Upper lobe of left lung (tissue), 6 donors: ENCODE measurements around the gene GALR1. TPM values are rescaled to one million over a fixed set of nuclear protein-coding genes. Genes with fewer than 3 reads are reported as not detected.

ENCODE experiments used
- ATAC-seq, 2 donors: fragments of 200-7000 bp; cut with Tn5 transposase; one replicate each; pipeline ENCODE4 v1.9.1; 2022; ENCODE audit warnings: mild to moderate bottlenecking in 2 of 2, moderate library complexity in 2 of 2; ENCODE audit not compliant: low FRiP score in 2 of 2
- DNase-seq, 2 donors: peaks; one replicate each; pipeline ENCODE4 v3.0.0-alpha.2; 2019 to 2020
- H3K27ac ChIP-seq, 4 donors: fragments of 200-600 bp; sonication (generic); one replicate each; pipeline ENCODE4 v1.5.1; 2016 to 2019
- H3K27me3 ChIP-seq, 4 donors: fragments of 200-600 bp; sonication (generic); one replicate each; pipeline ENCODE4 v1.5.1; 2017 to 2019
- H3K36me3 ChIP-seq, 4 donors: fragments of 200-600 bp; sonication (generic); one replicate each; pipeline ENCODE4 v1.5.1; 2016 to 2019
- H3K4me1 ChIP-seq, 4 donors: fragments of 200-600 bp; sonication (generic); one replicate each; pipeline ENCODE4 v1.5.1; 2018 to 2019
- H3K4me3 ChIP-seq, 4 donors: fragments of 200-600 bp; sonication (generic); one replicate each; pipeline ENCODE4 v1.5.1; 2017 to 2019; ENCODE audit warnings: mild to moderate bottlenecking in 2 of 4, moderate library complexity in 1 of 4
- H3K9me3 ChIP-seq, 4 donors: fragments of 200-600 bp; sonication (generic); one replicate each; pipeline ENCODE4 v1.5.1; 2018 to 2019
- CTCF ChIP-seq, 6 experiments: fragments of 450-650 bp in 4 of 6; fragments of 200-600 bp in 2 of 6; sonication (generic) in 2 of 6; IDR thresholded peaks; one replicate each; pipeline ENCODE4 v1.5.1; 2016 to 2019; ENCODE audit warnings: antibody characterized with exemption in 6 of 6
- EP300 ChIP-seq, 4 donors: sonication (generic); formaldehyde crosslinking; IDR thresholded peaks; one replicate each; pipeline ENCODE4 v1.5.1; 2017; ENCODE audit warnings: antibody characterized with exemption in 4 of 4, control low read depth in 2 of 4
- POLR2A ChIP-seq, 4 donors: fragments of 450-650 bp; IDR thresholded peaks; one replicate each; pipeline ENCODE4 v1.5.1; 2016 to 2017; ENCODE audit warnings: antibody characterized with exemption in 4 of 4, mild to moderate bottlenecking in 2 of 4
- POLR2AphosphoS5 ChIP-seq, 2 donors: sonication (generic); formaldehyde crosslinking; IDR thresholded peaks; one replicate each; pipeline ENCODE4 v1.5.1; 2017; ENCODE audit warnings: antibody characterized with exemption in 2 of 2
- WGBS, 2 donors: methylation state at CpG; one replicate each; pipeline ENCODE4 v1.1.5; 2017 to 2018; 5-methylcytosine and 5-hydroxymethylcytosine counted together
- total RNA-seq, 6 donors: library from RNA; depleted of rRNA in 4 of 6; stranded (reverse); fragments of >200 nt in 4 of 6; gene quantifications; one replicate each; pipeline versions ENCODE4 v1.1.0 to v1.2.1, GENCODE V29; 2016 to 2021
- donor health status: DM: no; HTN: no; CAD: no; lungs with moderate emphysema.
- donor health status: DM: no; HTN: yes; CAD: no; lungs with severe emphysema.

GALR1 gene
- total RNA-seq, 6 donors from 2014 or later = not detected

GRCh38 chr18:77299706-77300105, 50.1 kb downstream of the GALR1 start:
- H3K4me3 ChIP-seq = no peak overlapping the region
- no peak for DNase-seq
- no peaks in the 10 kb centered on the region for H3K27me3 ChIP-seq
- TF ChIP-seq EP300 (IDR thresholded peaks at IDR 0.05) (no peak), CTCF (IDR thresholded peaks at IDR 0.05) (no peak), POLR2AphosphoS5 (IDR thresholded peaks at IDR 0.05) (no peak)
- H3K36me3 ChIP-seq = no peaks in the 10 kb centered on the region
- H3K9me3 ChIP-seq = no peaks in the 10 kb centered on the region
- WGBS, 2 donors = 79 to 88% methylated on average over 6 of the region's 6 CpGs
- no peaks in the 10 kb centered on the region for H3K4me1 ChIP-seq
- no peak for ATAC-seq
- no peak overlapping the region for H3K27ac ChIP-seq

- Histone ChIP-seq H3K4me3 (no peak overlapping the region), H3K4me1 (no peaks in the 10 kb centered on the region), H3K27ac (no peak overlapping the region), H3K27me3 (no peaks in the 10 kb centered on the region), H3K9me3 (no peaks in the 10 kb centered on the region), H3K36me3 (no peaks in the 10 kb centered on the region)
- ATAC-seq (no peak), DNase-seq (no peak)
- TF ChIP-seq EP300 (IDR thresholded peaks at IDR 0.05) (no peak), CTCF (IDR thresholded peaks at IDR 0.05) (no peak), POLR2AphosphoS5 (IDR thresholded peaks at IDR 0.05) (no peak), POLR2A (IDR thresholded peaks at IDR 0.05) (no peak)
- 52 to 56% methylated on average over 7 of the region's 7 CpGs for WGBS, 2 donors
Measured at GRCh38 chr18:77300579-77300978, 50.9 kb downstream of the GALR1 start.

GRCh38 chr18:77304268-77304667, 54.6 kb downstream of the GALR1 start:
- no peaks in the 10 kb centered on the region for H3K27me3 ChIP-seq
- no peak overlapping the region for H3K27ac ChIP-seq
- no peak overlapping the region for H3K4me3 ChIP-seq
- no peaks in the 10 kb centered on the region for H3K4me1 ChIP-seq
- H3K9me3 ChIP-seq = no peaks in the 10 kb centered on the region
- DNase-seq (no peak), ATAC-seq (no peak)
- H3K36me3 ChIP-seq = no peaks in the 10 kb centered on the region
- TF ChIP-seq CTCF (IDR thresholded peaks at IDR 0.05) (no peak), POLR2A (IDR thresholded peaks at IDR 0.05) (no peak), POLR2AphosphoS5 (IDR thresholded peaks at IDR 0.05) (no peak), EP300 (IDR thresholded peaks at IDR 0.05) (no peak)
- WGBS, 2 donors = 81 to 91% methylated on average over 5 to 7 of the region's 7 CpGs

GRCh38 chr18:77305676-77306075, 56.0 kb downstream of the GALR1 start:
- Histone ChIP-seq H3K27ac (no peak overlapping the region), H3K4me3 (no peak overlapping the region), H3K27me3 (no peaks in the 10 kb centered on the region), H3K9me3 (no peaks in the 10 kb centered on the region), H3K4me1 (no peaks in the 10 kb centered on the region), H3K36me3 (no peaks in the 10 kb centered on the region)
- 94 to 98% methylated on average over 4 of the region's 4 CpGs for WGBS, 2 donors
- ATAC-seq (no peak), DNase-seq (no peak)
- TF ChIP-seq POLR2AphosphoS5 (IDR thresholded peaks at IDR 0.05) (no peak), POLR2A (IDR thresholded peaks at IDR 0.05) (no peak), EP300 (IDR thresholded peaks at IDR 0.05) (no peak), CTCF (IDR thresholded peaks at IDR 0.05) (no peak)

- no peak overlapping the region for H3K27ac ChIP-seq
- ATAC-seq (no peak), DNase-seq (no peak)
- H3K36me3 ChIP-seq = no peaks in the 10 kb centered on the region
- WGBS, 2 donors = 85 to 89% methylated on average over 6 of the region's 6 CpGs
- H3K4me1 ChIP-seq = no peaks in the 10 kb centered on the region
- no peak overlapping the region for H3K4me3 ChIP-seq
- H3K27me3 ChIP-seq = no peaks in the 10 kb centered on the region
- no peaks in the 10 kb centered on the region for H3K9me3 ChIP-seq
- no peak for TF ChIP-seq EP300 (IDR thresholded peaks at IDR 0.05)
- no peak for TF ChIP-seq CTCF (IDR thresholded peaks at IDR 0.05)
- TF ChIP-seq POLR2A (IDR thresholded peaks at IDR 0.05) = no peak
- TF ChIP-seq POLR2AphosphoS5 (IDR thresholded peaks at IDR 0.05) = no peak
Measured at GRCh38 chr18:77308216-77308615, 58.6 kb downstream of the GALR1 start.
